Upper lobe of left lung (tissue), 6 donors: ENCODE results near the gene PIK3C2B. TPM values are rescaled to one million over a fixed set of nuclear protein-coding genes. Genes with fewer than 3 reads are reported as not detected.
A peak's percentile ranks its signal among the peaks of the same experiment; 100 is the strongest.

Experiments
- ATAC-seq, 2 donors: fragments of 200-7000 bp; cut with Tn5 transposase; one replicate each; pipeline ENCODE4 v1.9.1; 2022; ENCODE audit warnings: mild to moderate bottlenecking in 2 of 2, moderate library complexity in 2 of 2; ENCODE audit not compliant: low FRiP score in 2 of 2
- DNase-seq, 2 donors: peaks; one replicate each; pipeline ENCODE4 v3.0.0-alpha.2; 2019 to 2020
- H3K27ac ChIP-seq, 4 donors: fragments of 200-600 bp; sonication (generic); one replicate each; pipeline ENCODE4 v1.5.1; 2016 to 2019
- H3K27me3 ChIP-seq, 4 donors: fragments of 200-600 bp; sonication (generic); one replicate each; pipeline ENCODE4 v1.5.1; 2017 to 2019
- H3K36me3 ChIP-seq, 4 donors: fragments of 200-600 bp; sonication (generic); one replicate each; pipeline ENCODE4 v1.5.1; 2016 to 2019
- H3K4me1 ChIP-seq, 4 donors: fragments of 200-600 bp; sonication (generic); one replicate each; pipeline ENCODE4 v1.5.1; 2018 to 2019
- H3K4me3 ChIP-seq, 4 donors: fragments of 200-600 bp; sonication (generic); one replicate each; pipeline ENCODE4 v1.5.1; 2017 to 2019; ENCODE audit warnings: mild to moderate bottlenecking in 2 of 4, moderate library complexity in 1 of 4
- H3K9me3 ChIP-seq, 4 donors: fragments of 200-600 bp; sonication (generic); one replicate each; pipeline ENCODE4 v1.5.1; 2018 to 2019
- CTCF ChIP-seq, 6 experiments: fragments of 450-650 bp in 4 of 6; fragments of 200-600 bp in 2 of 6; sonication (generic) in 2 of 6; IDR thresholded peaks; one replicate each; pipeline ENCODE4 v1.5.1; 2016 to 2019; ENCODE audit warnings: antibody characterized with exemption in 6 of 6
- EP300 ChIP-seq, 4 donors: sonication (generic); formaldehyde crosslinking; IDR thresholded peaks; one replicate each; pipeline ENCODE4 v1.5.1; 2017; ENCODE audit warnings: antibody characterized with exemption in 4 of 4, control low read depth in 2 of 4
- POLR2A ChIP-seq, 4 donors: fragments of 450-650 bp; IDR thresholded peaks; one replicate each; pipeline ENCODE4 v1.5.1; 2016 to 2017; ENCODE audit warnings: antibody characterized with exemption in 4 of 4, mild to moderate bottlenecking in 2 of 4
- POLR2AphosphoS5 ChIP-seq, 2 donors: sonication (generic); formaldehyde crosslinking; IDR thresholded peaks; one replicate each; pipeline ENCODE4 v1.5.1; 2017; ENCODE audit warnings: antibody characterized with exemption in 2 of 2
- WGBS, 2 donors: methylation state at CpG; one replicate each; pipeline ENCODE4 v1.1.5; 2017 to 2018; 5-methylcytosine and 5-hydroxymethylcytosine counted together
- total RNA-seq, 6 donors: library from RNA; depleted of rRNA in 4 of 6; stranded (reverse); fragments of >200 nt in 4 of 6; gene quantifications; one replicate each; pipeline versions ENCODE4 v1.1.0 to v1.2.1, GENCODE V29; 2016 to 2021
- donor health status: DM: no; HTN: no; CAD: no; lungs with moderate emphysema.
- donor health status: DM: no; HTN: yes; CAD: no; lungs with severe emphysema.

Gene PIK3C2B
- total RNA-seq, 6 donors from 2014 or later: 14.1 to 84.9 (median 39.9) TPM

GRCh38 chr1:204502241-204502640 lies 7.6 kb upstream of the PIK3C2B start:
- H3K27me3 ChIP-seq: no peaks in the 10 kb centered on the region
- H3K36me3 ChIP-seq: no peaks in the 10 kb centered on the region
- no peaks in the 10 kb centered on the region for H3K9me3 ChIP-seq
- ATAC-seq (no peak), DNase-seq (no peak)
- TF ChIP-seq CTCF (IDR thresholded peaks at IDR 0.05): no peak
- H3K27ac ChIP-seq: no peak overlapping the region
- 78 to 81% methylated on average over 6 of the region's 6 CpGs for WGBS, 2 donors
- H3K4me3 ChIP-seq: no peak overlapping the region
- H3K4me1 ChIP-seq: peaks cover 7 to 12% (median 8%) of the 10 kb centered on the region in 4 donors

- Histone ChIP-seq H3K27ac (no peak overlapping the region), H3K9me3 (no peaks in the 10 kb centered on the region), H3K4me3 (no peak overlapping the region), H3K27me3 (no peaks in the 10 kb centered on the region), H3K4me1 (peaks cover 0 to 12% (median 7%) of the 10 kb centered on the region in 4 donors), H3K36me3 (no peaks in the 10 kb centered on the region)
- WGBS, 2 donors: 84 to 94% methylated on average over 7 of the region's 7 CpGs
- ATAC-seq (no peak), DNase-seq (no peak)
- TF ChIP-seq EP300 (IDR thresholded peaks at IDR 0.05) (no peak), POLR2AphosphoS5 (IDR thresholded peaks at IDR 0.05) (no peak), POLR2A (IDR thresholded peaks at IDR 0.05) (no peak), CTCF (IDR thresholded peaks at IDR 0.05) (no peak)
These were observed 5.2 kb upstream of the PIK3C2B start for GRCh38 chr1:204499511-204500468.

- DNase-seq (no peak), ATAC-seq (no peak)
- Histone ChIP-seq H3K27ac (no peak overlapping the region), H3K27me3 (no peaks in the 10 kb centered on the region), H3K4me3 (no peak overlapping the region), H3K4me1 (peaks cover 0 to 16% (median 8%) of the 10 kb centered on the region in 4 donors), H3K9me3 (no peaks in the 10 kb centered on the region), H3K36me3 (no peaks in the 10 kb centered on the region)
- 68 to 78% methylated on average over 3 of the region's 3 CpGs for WGBS, 2 donors
- TF ChIP-seq EP300 (IDR thresholded peaks at IDR 0.05) (no peak), POLR2AphosphoS5 (IDR thresholded peaks at IDR 0.05) (no peak), CTCF (IDR thresholded peaks at IDR 0.05) (no peak), POLR2A (IDR thresholded peaks at IDR 0.05) (no peak)
These were observed 4.4 kb upstream of the PIK3C2B start for GRCh38 chr1:204498981-204499380.

GRCh38 chr1:204495777-204496176 lies 1.2 kb upstream of the PIK3C2B start:
- TF ChIP-seq CTCF (IDR thresholded peaks at IDR 0.05): no peak
- no peak for TF ChIP-seq EP300 (IDR thresholded peaks at IDR 0.05)
- TF ChIP-seq POLR2AphosphoS5 (IDR thresholded peaks at IDR 0.05): no peak
- TF ChIP-seq POLR2A (IDR thresholded peaks at IDR 0.05): no peak
- no peak for DNase-seq
- peaks cover 20 to 42% (median 29%) of the 10 kb centered on the region in 4 donors for H3K4me1 ChIP-seq
- H3K36me3 ChIP-seq: no peaks in the 10 kb centered on the region
- H3K9me3 ChIP-seq: no peaks in the 10 kb centered on the region
- no peaks in the 10 kb centered on the region for H3K27me3 ChIP-seq
- H3K27ac ChIP-seq: no peak overlapping the region
- WGBS, 2 donors: 62 to 69% methylated on average over 6 of the region's 6 CpGs
- H3K4me3 ChIP-seq: peak overlapping the region in 1 of 4 donors; percentile 96
- no peak for ATAC-seq
